Smooth muscle cell of the brain vasculature (primary cell): Measurements from ENCODE around the gene ACOT8.
"Not testable (repeated sequence)": the region's sequence is repeated elsewhere in the genome, so short reads cannot be mapped to it uniquely, and the experiment has no call there.

Experiments
- DNase-seq: peaks from one replicate; pipeline ENCODE4 v3.0.0-alpha.2; 2012; ENCODE audit warnings: low read depth, low spot score

Gene ACOT8

DNA sequence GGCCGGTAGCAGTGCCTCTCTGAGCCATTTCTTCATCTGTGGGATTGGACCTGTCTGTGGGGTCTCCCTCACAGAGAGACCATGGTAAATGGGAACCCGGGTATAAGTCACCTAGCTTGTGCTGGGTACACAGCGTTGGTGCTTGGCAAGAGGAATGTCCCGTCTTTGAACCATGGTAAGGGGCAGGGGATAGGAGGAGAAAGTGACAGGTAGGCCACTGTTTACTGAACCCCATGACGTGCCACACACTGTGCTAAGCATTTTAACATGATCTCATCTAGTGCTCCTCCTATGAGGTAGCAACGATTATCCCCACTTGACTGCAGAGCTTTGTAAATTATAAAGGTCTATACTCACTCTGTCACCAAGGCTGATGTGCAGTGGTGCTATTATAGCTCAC is 29.5 kb downstream of the ACOT8 start:
- DNase-seq = no peak

DNA sequence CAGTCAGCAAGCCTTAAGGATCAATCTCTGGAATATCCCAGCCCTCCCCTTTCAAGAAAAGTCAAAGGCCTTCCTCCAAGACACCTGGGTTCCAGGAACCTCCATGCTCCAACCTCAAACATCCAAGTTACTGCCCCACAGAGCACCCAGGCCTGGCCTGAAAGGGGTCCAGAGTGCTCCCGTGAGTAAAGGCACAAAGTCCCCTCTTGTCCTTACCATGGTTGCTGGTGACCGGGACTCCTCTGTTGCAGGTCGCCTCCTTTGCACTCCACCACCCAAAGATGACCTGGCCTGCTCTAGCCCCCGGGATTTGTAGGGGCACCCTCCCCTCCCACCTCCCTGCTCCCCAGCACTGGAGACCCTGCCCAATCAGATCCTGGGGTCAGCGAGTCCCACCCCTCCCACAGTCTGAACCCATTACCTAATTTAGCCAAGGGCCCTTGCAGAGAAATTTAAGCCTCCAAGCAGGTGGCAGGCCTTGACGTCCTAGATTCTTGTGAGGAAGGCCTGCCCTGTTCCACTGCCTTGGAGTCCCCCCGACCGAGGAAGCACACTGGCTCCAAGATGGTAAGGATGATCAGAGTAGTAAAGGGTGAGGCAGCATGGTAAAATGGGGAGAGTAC is 30.1 kb downstream of the ACOT8 start, which contains the start of gene TNNC2:
TNNC2 (minus strand) TSS at position 283 of the 623 bp plus-strand sequence; CDS start at position 219, 64 bp downstream.
- DNase-seq = no peak

DNA sequence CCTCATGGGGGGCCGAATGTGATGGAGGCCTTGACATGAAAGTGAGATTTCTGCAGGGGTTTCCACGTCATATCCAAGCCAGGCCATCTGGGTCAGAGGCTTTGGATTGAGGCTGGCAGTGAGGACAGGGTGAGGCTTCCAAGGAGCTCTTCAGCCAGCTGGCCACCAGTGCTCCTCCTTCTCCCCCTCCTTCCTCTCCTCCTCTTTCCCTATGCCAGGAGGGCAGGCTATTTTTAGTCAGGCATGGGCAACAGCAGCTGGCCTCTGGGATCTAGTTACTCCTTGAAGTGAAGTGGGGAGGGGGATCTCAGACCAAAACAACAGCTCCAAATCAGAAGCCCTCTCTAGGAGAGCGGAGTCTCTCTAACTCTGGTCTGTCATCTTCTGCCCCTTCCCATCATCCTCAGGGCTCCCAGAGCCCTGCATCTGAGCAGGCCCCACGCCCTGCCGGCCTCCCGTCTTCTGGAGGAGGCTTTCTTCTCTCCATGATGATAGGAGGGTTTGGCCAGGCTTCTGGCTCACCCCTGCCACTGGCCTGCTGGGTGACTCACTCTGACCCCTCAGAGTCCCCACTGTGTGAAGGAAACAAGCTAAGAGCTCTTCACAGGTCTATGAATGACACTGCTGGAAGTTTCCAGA is 30.7 kb downstream of the ACOT8 start:
- peak; percentile 65 for DNase-seq

DNA sequence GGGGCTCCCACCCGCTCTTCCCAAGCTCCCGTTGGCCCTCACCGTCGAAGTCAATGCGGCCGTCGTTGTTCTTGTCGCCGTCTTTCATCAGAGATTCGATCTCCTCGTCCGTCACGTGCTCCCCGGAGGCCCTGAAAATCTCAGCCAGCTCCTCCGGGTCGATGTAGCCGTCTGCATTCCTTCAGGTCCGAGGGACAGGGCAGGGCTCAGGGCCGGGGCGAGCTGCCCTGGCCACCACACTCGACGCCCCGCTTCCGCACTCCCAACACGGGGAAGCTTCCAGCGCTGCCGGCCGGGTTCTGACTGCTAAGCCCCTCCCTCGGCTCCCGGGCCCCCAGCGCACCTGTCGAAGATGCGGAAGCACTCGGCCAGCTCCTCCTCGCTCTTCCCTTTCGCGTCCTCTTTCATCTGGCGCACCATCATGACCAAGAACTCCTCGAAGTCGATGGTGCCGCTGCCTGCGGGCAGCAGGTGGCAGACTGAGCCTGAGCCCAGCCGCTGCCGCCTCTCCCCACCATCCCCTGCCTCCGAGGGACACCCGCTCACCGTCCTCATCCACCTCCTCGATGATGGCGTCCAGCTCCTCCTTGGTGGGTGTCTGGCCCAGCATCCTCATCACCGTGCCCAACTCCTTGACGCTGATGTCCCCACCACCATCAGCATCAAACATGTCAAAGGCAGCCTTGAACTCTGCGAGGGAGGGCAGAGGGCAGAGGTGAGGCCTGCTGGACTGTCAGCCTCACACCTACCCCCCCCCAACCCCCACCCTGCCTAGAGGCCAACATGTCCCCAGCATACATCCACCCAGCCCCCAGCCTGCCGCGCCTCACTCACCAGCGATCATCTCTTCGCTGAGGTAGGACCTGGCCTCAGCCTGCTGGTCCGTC is 33.0 kb downstream of the ACOT8 start:
- no peak for DNase-seq

DNA sequence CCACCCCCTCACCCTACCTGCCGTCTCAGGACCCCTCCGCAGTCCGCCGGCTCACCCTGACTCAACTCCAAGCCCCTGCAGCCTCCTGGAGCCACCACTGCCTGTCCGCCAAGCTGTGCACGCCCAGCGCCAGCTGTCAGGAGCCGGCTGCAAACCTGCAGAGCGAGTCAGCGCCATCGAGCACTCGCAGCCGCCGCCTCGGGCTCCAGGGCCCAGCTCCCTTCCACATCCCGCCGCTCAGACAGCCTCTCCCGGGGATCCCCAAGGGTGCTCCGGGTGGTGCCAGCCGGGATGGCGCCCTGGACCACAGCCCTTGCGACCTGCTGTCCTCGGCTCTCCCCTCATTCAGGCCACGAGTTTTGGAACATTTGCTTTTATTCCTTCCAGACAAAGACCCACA is 34.3 kb downstream of the ACOT8 start:
- no peak for DNase-seq

DNA sequence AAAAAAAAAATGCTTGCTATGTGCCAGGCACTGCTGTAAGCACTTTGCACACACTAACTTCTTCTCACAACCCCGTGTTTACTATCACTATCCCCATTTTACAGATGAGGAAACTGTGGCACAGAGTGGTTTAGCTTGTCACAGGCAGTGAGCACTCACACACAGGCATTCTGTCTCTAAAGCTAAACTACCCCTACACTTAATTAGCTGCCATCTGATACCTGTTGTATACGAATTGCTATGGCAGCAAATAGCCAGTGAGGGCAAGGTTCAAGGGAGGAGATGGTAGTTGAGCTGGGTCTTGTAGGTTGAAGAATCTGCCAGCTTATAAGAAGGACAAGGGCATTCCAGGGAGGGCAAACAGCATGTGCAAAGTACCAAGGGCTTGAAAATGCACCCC is 35.2 kb downstream of the ACOT8 start:
- no peak for DNase-seq

DNA sequence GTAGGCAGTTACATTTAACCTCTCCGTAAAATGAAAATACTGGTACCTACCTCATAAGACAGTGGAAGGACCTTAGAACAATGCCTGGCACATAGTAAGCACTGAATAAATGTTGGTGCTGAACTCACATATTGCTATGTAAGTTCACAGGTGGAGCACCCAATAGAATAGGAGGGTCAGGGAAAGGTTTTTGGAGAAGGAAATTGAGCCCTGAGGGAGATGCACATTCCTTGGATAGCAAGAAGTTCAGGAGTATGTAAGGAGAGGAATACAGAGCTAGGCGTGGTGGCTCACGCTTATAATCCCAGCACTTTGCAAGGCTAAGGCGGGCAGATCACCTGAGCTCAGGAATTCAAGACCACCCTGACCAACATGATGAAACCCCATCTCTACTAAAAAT is 37.7 kb downstream of the ACOT8 start:
- DNase-seq = no peak

DNA sequence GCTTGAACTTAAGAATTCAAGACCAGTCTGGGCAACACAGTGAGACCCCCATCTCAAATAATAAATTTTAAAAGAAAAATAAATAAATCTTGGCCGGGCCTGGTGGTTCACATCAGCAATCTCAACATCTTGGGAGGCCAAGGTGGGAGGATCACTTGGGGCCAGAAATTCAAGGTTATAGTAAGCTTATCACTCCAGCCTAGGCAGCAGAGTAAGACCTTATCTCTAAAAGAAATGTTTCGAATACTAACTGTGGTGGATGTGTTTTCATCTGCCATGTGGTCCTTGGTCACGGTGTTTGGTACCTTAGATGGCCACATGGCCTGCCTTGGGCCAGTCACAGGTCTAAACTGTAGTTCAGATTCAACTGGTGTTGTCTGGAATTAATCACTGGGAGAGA is 39.0 kb downstream of the ACOT8 start:
- no peak for DNase-seq

DNA sequence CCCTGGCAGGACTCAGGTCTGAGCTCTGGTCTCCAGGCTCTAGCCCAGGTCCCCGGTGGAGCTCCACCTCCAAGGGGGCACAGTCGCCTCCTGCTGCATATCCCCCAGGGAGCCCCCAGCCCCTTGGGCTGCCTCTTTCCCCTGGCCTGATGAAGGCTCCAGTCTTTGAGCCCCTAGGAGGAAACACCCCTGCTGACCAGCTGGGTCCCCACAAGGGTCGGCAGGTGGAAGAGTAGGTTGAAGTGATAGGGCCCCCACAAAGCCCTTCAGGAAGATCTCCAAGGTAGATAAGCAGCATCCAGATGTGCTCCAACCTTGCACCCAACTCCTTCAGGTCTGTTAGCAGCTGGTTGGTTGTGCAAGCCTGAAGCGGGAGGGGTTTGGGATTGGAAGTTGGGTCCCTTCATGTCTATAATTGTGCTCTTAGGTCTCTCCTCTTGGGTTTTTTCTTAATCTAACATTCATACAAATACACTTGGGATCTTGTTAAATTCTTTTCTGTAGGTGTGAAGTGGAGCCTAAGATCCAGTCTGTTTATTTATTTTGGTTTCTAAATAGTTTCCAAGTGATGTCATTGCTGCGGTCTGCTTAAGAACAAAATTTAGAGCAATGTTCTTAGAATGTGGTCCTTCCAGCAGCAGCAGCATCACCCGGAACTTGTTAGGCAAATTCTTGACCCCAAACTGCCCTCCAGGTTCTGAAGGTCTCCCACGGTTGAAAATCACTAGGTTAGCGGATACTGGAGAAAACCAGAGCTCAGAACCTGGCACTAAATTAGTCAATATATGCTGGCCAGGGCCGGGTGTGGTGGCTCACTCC is 39.6 kb downstream of the ACOT8 start:
- DNase-seq = no peak

DNA sequence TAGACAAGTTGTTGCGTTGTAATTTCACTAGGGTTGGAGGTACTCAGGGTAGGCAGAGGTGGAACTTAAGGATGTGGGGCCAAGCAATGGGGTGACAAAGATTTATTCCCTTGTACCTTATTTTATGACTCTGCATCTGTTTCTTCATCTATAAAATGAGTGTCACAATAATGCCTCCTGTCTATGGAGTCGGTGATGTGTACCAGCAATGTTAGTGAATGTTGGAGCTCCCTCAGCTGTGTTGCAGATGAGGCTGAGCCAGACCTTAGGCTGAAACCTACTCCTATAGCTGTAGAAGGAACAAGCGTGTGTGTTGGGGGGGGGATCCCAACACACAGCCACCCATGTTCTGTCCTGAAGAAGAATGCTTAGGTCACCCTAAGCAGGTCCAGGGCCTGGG is 40.2 kb downstream of the ACOT8 start:
- no peak for DNase-seq

DNA sequence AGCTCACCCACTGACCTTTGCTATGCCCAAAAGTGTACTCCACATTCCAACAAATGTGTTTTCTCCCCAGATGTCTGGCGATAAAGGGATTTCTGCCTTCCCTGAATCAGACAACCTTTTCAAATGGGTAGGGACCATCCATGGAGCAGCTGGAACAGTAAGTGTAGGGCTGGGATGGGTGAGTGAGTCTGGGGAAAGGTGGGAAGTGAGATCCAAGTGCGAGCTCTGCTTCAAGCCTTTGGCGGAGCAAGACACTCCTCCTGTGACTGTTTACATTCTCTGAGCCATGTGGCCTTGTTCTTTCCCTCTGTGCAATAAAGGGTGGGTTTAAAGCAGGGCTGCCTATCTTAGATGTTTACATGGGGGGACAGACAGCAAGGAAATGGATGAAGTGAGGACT is 42.9 kb downstream of the ACOT8 start:
- DNase-seq = no peak

DNA sequence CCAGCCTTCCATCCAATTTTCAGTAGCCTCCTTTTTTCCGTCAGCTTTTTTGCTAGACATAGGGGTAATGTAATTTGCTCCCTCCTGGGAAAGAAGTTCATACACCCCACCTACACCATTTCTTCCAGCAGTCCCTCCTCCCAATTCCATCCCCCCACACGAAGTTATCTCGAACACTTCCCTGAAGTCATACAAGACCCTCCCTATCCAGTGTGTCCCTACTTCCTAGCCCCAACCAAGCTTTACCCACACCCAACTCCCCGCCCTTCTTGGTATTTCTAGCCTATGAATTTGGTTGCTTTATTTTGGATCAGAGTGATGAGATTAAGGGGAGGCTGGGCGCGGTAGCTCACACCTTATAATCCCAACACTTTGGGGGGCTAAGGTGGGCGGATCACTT is 43.7 kb downstream of the ACOT8 start:
- no peak for DNase-seq

DNA sequence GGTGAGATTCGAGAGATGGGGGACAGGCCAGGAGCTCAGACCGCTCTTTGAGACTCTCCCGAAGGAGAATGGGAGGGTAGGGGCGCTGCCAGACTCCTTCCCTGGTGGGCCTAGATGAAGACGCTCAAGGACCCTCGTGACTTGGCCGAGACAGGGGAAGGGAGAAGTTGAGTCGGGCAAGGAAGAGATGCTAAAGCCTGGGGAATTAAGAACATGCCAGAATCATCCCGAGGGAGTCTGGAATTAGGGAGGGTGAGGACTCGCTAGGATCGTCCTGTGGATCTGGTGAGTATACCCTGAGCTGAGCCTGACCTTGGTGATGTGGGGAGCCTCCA is 44.2 kb downstream of the ACOT8 start:
- DNase-seq = no peak

DNA sequence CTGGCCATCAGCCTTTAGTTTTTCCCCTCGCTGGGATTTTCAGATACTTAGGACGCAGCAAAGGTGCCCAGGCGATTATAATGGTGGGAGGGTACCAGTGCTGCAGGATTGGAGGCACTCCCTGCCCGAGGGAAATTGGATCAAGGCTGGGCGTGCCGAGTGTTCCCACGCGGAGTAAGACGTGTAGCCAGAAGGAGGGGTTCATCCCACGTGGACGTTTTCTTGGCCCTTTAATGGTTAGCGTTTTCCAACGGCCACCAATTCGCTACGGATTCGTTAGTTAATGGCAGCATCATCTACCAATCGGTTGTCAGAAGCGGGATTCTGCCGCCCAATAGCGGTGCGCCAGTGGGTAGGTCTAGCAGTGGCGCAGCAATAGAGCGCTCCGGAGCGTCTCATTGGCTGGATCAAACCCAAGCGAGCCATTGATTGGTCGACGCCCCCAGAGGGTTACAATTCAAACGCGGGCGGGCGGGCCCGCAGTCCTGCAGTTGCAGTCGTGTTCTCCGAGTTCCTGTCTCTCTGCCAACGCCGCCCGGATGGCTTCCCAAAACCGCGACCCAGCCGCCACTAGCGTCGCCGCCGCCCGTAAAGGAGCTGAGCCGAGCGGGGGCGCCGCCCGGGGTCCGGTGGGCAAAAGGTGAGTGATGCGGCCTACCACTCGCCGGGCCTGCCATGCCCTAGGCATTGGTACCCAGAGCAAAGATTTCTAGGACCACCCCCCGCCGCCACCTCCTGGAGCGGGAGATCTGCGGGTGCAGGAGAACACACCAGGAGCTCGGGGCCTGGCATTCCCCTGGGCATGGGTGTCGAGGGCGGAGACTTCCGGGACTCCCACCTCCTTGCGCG is 44.8 kb downstream of the ACOT8 start, which contains the start of gene UBE2C:
UBE2C (plus strand) TSS at position 488 of the 849 bp plus-strand sequence; CDS start at position 540, 52 bp downstream.
- DNase-seq = peak; percentile 98

DNA sequence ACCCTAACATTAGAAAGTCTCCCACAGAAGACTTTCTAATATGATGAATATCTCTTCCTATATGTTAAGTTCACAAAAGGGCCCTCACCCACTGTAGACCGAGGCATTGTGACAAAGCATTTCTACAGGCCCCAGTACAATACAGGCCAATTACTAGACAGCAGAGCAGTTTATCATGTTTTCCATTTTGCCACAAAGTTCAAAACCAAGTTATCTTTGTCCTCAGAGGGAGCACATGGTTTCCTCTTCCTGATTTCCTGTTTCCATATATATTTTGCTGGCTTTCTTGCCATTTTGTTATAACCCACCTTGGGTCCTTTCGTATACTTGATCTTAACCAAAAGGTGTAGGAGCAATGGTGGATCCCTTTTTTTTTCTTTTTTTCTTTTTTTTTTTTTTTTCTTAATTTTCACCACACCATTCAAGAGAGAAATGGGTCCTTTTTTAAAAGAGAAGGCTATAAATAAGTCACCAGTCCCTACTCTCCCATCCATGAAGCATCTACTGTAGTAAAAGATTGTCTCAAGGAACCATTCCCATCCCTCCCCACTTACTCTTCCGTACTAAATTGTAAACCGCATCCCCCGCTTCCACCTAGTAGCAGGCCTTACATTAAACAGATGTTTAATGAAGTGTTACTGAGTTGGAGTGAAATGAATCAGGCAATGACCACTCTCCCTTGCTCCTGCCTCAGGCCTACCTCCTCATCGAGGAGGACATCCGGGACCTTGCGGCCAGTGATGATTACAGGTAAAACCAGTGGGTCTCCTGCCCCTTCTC is 46.8 kb downstream of the ACOT8 start:
- DNase-seq = no peak

DNA sequence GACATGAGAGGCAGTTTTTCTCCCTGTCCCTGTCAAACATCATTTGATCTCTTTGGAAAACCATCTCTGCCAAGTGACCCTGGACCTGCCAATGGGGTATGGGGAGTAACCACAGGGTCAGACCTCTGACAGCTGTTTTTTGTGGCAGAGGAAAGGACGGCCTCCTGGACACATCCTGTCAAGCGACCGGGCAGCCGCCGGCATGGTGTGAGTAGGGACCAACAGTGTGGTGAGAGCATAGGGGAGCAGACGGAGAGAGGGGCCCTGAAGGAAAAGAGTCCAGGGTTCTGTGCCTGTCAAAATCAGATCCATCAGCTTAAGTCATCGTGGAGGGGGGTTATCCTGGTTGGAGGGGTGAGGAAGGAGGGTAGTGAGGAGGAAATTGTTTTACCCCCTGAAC is 55.3 kb downstream of the ACOT8 start:
- no peak for DNase-seq

DNA sequence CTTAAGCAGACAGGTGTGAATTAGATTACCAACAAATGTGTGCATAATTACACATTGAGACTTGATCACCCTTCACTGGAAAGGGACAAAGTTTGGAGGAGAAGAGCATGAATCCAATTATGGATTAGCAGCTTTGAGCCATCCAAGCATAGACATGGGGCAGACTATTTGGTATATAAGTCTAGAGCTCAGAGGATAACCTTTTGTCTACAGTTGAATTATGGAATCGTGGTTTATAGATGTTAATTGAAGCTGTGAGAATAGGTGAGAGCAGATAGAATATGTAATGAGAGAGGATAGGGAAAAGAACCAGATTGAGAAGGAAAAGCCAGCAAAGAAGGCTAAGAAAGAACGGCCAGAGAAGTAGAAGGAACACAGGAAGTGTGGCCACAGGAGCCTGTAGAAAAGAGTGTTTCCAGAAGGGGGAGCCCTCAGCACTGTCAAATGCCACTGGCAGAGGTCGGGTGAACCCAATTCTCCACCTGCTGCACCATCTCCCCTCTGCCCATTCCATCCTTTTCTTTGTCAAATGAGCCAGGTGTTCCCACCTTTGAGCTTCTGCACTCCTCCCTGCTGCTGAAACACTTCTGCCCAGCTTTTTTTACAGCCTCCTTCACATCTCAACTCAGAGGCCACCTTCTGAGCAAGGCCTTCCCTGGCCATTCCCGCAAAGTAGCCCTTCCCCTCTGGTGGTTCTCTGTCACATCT is 58.1 kb downstream of the ACOT8 start:
- no peak for DNase-seq

DNA sequence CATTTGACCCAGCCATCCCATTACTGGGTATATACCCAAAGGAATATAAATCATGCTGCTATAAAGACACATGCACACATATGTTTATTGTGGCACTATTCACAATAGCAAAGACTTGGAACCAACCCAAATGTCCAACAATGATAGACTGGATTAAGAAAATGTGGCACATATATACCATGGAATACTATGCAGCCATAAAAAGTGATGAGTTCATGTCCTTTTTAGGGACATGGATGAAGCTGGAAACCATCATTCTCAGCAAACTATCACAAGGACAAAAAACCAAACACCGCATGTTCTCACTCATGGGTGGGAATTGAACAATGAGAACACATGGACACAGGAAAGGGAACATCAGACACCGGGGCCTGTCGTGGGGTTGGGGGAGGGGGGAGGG is 59.2 kb downstream of the ACOT8 start:
- DNase-seq = not testable (repeated sequence)

DNA sequence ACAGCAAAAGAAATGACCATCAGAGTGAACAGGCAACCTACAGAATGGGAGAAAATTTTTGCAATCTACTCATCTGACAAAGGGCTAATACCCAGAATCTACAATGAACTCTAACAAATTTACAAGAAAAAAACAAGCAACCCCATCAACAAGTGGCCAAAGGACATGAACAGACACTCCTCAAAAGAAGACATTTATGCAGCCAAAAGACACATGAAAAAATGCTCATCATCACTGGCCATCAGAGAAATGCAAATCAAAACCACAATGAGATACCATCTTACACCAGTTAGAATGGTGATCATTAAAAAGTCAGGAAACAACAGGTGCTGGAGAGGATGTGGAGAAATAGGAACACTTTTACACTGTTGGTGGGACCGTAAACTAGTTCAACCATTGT is 59.7 kb downstream of the ACOT8 start:
- DNase-seq = not testable (repeated sequence)
